GM19238 (cell line): ENCODE results near the gene ST7.
"Not testable (repeated sequence)": the region's sequence is repeated elsewhere in the genome, so short reads cannot be mapped to it uniquely, and the experiment has no call there.

ENCODE experiments used
- DNase-seq: peaks from one replicate; pipeline ENCODE4 v3.0.0; 2011; ENCODE audit warnings: low spot score; ENCODE audit not compliant: insufficient read length

ST7 gene

DNA sequence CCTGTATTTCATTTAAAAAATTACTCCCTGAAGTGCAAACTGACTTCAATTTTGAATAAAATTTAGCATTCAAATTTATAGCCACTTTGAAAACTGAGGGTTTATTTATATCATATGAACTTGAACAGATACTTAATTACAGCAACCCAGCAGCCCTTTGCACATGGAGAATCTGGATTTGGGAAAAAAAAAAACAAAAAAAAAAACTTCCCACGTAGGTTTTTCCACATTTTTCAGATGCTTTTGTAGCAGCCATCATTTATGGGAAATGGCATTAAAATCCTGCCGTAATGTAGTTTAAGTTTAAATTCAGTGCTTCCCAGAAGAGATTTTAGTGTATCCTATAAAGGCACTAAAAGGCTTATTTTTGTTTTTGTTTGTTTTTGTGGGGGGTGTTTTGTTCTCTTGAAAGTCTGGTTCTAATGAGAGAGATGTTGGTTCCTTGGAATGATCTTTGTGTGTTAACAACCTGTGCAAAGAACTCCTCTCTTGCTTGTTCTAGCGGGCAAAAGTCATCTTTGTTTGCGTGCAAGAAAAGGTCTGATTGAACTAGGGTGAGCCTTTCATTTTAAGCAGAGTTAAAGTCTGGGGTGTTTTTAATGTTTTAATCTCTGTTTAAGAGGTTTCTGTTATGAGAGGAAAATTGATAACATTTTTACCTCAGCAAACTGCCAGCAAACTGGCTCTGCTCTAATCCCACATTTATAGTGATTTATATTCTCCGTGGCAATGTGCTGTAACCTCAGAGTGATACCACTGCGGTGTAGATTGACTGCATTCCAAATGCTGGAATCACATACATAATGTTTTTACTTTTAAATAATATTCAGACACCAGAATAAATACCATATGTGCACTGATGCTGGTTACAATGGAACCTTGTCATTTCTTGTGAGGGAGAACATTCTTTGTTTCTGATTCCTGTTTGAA is 264.1 kb downstream of the ST7 start:
- no peak for DNase-seq

DNA sequence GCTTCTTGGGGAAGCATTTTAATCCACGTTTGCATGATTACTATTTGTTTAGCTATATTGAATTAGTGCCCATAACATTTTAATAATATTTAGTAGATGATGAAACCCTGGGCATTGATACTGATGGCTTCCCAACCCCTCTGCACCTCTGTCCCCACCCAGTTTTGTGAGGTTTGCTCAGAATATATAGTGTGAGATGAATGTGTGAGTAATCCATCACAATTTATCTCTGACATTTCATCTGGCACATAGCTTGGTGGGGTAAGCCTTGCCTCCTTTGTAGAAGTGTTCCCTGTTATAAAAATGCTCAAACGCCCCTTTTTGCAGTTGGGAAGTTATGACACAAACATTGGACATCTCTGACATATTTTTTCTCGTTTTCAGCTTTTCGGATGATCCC is 265.4 kb downstream of the ST7 start:
- DNase-seq: no peak

DNA sequence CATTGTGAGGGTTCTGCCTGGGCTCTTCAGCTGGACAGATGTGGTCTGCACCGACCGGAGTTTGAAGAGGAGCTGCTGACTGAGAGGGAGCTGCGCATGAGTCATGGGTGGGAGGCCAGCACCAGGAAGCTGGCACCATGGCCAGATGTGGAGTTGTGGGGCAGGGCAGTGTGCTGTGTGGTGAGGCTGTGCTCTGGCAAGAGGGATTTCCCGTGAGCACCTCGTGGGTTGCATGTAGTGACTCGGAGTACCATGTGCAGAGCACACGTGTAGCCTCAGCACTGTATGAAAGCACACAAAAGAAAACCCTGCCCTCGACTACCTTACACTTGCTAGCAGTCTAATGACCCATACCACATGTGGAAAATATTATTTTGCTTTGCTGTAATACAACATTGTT is 266.2 kb downstream of the ST7 start:
- no peak for DNase-seq

DNA sequence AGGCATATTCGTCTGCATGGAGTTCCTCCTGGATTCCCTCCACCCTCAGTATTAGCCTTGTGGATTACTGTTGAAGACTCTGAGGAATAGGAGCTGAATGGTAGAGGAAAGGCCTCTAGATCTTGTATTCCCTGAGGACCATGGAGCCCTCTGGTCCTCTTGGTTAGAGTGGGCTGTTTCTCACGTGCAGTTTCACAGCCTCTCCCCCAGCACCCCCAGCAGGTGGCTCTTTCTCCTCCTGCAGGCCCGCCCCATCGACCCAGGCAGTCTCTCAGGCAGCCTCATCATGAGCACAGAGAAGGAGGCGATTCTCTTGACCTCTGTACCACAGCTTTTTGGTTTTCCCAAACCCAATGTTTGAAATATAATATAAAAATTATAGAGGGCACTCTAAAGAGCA is 267.5 kb downstream of the ST7 start:
- DNase-seq: no peak

DNA sequence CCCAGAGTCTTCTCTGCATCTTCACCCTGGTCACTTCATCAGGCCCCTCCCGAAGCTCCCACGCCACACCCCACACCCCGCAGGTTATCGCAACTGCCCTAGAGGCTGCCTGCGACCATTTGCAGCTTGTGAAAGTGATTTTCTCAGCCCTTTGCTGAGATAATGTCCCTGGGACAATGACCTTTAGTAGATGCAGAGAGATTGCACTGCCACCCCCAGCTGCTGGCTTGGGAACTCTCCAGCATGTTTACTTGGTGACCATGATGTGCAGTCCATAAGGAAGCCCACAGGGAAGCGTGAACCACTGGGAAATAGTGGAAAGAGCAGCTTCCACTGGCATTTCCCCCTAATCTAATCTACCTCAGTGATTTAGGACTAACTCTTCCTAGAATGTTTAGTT is 272.2 kb downstream of the ST7 start:
- DNase-seq: no peak

DNA sequence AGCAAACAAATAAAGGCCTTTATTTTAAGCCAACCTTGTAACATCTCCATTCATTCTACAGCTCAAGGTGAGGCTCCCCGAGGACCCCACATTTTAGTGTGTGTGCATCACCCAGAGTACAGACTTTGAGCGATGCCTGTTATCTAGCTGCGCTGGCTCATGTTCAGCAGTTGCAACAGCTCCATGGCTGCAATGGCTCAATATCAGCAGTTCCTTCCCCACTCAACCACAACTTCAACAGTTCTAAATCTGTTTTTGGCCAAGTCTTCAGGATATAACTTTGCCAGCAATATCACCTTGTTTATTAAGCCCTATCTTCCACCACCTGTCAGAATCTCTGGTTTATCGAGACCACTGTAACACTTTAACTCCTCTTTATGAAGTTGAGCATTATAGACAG is 273.8 kb downstream of the ST7 start:
- DNase-seq: no peak

DNA sequence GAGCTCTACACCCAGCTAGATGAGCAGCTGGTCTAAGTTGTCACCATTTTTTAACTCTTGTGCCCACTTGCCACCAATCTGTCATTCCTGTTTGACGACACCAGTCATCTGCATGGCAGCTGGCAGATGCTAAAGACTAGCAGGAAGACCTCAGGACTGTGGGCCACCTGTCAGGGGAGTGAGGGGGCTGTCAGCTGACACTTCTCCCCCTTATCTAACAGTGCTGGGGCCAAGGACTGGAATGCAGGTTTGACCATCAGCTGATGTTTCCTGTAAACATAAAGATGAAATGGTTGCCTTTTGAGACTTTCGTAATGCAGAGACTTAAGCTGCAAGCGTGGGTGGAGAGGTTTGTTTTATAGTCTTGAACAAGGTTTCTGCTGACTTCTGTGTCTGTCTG is 276.0 kb downstream of the ST7 start:
- no peak for DNase-seq

DNA sequence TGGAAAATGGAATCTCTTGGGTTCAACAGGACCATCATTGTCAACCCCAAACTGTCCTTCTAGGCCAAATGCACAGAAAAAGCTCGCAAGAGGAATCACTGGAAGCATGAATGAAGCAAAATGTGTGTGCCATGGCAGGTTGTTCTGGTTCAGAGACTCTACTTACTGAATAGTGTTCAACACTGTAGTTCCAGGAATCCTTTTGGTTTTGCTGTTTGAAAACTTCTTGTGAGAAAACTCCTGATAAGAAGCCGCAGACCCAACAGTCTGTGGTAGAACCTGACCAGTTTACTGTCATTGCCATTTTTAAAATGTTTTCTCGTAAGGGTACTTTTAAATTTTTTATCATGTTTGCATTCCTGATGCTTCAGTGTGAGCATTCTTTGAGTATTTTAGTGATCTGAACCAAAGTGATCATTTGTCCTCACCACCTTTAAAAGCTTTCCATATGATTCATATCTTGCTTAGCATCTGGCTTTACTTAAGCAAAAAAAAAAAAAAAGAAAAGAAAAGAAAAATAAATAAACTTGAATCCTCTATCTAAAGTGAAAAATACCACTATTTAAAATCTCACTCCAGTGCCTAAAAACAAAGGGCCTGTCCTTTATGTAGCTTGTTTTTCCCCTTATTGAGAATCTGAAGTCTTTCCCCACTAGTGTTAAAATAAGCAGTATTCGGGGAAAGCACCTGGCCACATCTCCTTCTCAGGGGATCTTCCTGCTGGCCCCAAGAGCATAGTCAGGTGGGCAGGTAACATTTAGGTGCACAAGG is 277.2 kb downstream of the ST7 start:
- DNase-seq: no peak

DNA sequence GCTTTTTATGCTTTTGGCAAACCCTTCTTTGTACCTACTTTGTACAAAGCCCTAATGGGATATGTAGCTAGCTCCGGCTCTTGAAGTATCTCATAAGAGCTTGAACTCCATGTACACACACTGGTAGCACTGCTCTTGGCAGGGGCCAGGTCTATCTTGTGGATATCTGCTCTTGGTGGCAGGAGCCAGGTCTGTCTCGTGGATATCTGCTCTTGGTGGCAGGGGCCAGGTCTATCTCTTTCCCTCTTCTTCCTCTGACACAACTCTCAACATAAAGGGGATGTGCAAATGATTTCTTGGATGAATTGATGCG is 277.7 kb downstream of the ST7 start:
- DNase-seq: no peak

DNA sequence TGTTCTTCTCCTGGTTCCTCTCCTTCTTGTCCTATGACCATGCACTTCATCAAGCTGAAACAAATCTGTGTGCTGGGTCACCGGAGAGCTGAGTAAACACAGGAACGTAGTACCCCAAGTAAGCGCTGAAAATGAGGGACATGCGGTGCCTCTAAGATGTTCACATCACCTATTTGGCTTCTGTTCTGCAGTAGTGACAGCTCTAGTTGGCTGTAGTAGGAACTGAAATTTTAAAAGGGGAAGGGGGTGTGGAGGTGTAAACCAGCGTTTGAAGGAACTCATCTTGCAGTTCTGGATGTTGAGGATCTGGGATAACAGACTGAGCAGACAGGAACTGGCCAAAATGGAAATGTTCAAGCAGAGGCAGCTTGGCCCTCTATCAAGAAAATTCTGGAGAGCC is 284.3 kb downstream of the ST7 start:
- DNase-seq: no peak

DNA sequence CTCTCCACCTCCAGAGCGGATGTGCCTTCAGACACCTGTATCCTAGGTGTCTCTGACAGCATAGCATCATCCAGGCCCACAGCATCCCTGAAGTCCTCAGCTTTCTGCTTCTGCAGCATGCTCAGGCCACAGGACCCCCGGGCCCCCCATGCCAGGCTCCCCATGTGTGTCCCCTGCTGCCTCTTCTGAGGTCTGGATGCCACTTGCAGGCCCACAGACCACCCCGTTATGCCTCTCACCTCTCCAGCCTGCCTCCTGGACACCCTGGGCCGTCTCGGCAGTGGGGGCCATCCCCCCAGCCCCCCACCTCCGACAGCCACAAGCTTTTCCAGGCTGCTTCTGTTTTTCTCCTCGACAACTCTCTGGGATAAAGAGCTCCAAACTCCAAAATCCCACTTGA is 285.2 kb downstream of the ST7 start:
- no peak for DNase-seq

DNA sequence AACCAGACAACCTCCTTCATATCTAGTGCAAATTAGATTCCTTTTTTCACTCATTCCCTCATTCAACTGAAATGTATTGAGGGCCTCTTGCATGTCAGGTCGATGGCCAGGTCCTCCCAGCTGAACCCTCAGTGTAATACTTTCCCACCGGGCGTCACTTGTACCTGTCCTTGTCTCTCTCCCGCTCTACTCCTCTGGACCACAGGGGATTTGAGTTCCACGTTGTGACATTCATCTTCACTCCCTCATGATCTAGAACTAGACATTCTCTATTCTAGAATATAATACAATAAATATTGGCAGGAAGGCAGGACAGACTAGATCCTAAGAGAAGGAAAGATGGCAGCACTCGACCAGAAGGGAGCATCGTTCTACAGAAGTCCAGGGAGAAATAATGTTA is 285.6 kb downstream of the ST7 start:
- DNase-seq: no peak

DNA sequence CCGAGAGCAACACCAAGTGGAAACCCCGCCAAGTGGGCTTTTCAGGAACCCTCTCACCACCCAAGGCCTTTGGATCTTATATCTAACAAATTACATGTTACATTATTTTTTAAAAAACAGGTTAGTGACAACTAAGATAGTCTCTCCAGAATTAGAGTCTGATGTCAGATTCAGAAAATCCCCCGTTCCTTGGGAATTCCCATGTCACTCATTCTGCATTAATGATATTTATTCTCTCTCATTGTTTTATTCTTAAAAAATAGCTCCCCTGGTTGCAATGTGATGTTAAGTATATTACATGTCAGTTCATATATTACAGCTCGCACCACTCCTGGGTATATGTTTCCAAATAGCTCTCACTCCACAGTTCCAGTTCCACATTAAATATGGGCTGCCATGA is 287.8 kb downstream of the ST7 start:
- no peak for DNase-seq

DNA sequence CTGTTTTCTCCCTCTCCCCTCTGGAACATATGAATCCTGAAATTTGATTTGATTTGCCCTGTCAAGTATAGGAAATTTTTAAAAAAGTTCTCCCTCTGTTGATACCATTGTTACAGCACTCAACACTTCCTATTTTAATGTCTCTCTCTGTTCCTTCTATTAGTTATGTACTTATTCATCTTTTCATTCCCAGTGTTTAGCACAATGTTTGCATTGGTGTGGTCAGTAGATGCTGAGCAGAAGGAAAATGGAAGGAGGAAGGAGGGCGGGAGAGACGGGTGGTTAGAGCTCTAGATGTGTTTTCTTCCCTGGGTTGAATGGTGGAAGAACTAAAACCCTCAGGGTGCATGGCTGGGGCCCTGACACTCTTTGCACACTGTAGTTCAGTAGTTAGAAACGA is 290.1 kb downstream of the ST7 start:
- DNase-seq: no peak

DNA sequence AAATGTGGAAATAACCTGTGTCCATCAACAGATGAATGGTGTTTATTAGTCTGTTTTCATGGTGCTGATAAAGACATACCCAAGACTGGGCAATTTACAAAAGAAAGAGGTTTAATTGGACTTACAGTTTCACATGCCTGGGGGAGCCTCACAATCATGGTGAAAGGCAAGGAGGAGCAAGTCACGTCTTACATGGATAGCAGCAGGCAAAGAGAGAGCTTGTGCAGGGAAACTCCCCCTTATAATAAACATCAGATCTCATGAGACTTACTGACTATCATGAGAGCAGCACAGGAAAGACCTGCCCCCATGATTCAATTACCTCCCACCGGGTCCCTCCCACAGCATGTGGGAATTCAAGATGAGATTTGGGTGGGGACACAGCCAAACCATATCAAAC is 292.4 kb downstream of the ST7 start:
- not testable (repeated sequence) for DNase-seq

DNA sequence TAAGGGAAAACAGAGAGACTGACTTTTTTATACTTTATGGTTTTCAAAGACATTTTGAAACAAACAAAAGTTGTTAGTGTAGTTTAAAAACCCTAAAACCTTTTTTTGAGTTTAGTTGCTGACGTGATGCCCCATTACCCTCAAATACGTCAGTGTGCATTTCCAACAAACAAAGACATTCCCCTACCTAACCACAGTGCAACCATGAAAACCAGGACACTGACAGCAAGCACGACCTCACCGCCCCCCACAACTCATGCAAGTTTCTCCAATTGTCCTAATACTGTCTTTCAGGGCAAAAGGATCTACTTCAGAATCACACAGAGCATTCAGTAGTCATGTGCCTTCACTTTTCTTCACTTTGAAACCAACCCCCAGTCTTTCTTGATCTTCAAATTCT is 294.5 kb downstream of the ST7 start:
- no peak for DNase-seq

DNA sequence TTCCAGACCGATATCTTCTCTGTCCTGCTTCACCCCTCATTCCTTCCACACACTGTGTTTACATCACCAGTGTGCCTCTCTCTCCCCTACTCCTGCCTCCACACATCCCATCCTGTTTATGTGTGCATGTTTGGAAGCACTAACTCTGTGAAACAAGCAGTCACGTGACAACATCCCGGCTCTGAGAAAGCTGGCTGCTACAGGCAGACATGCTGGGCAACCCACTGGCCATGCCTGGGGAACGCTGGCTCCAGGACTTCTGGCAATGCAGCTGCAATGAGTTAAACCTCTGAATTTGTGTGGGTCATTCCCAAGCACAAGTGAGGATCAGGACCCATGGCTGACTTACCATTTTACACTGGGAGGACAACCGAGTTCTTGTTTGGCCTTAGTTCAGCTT is 295.5 kb downstream of the ST7 start:
- DNase-seq: no peak

DNA sequence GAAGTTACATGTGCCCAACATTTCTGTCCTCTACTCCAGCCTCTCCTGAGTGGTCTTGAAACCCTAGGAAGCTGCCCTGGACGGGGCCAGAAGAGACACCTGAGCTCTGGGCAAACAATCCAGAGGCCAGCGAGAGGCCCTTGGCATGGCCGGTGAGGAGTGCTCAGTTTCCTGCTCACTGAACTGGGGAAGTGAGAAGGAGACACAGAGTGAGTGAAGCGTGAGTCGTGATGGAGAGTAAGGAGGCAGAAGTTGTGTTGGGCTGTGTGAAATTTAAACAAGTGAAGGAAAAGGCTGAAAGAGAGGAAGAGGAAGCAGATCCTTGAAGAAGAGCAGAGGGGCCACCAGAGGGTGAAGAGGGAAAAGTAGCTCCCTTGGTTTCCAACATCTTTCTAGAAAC is 296.4 kb downstream of the ST7 start:
- DNase-seq: no peak

DNA sequence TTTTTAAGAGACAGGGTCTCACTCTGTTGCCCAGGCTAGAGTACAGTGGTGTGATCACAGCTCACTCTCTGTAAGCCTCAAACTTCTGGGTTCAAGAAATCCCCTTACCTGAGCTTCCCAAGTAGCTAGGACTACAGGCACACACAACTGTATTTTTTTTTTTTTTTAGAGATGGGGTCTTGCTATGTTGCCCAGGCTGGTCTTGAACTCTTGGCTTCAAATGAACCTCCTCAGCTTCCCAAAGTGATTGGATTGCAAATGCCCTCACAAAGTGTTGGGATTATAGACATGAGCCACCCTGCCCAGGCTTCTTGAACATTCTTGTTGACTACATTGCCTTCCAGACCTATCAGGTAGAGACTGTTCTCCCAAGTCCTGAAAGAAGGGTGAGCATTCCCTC is 296.9 kb downstream of the ST7 start:
- DNase-seq: no peak

DNA sequence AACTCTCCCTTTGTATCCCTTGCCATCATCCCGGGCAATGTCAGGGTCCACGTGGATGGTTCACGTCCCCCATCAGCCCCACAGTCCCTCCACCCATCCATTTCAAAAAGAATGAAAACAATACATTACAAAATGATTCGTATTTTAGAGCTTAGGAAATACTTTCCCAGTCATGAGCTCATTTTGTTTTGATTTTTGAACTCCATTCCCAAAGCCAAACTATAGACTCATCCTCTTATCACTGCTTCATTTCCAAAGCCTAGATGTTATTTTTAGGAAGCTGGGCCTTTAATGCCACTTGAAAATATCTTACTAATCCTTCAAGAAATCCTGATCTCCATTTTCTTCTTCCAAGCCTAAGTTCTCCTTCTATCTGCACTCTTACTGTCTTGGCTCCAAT is 297.5 kb downstream of the ST7 start:
- no peak for DNase-seq

DNA sequence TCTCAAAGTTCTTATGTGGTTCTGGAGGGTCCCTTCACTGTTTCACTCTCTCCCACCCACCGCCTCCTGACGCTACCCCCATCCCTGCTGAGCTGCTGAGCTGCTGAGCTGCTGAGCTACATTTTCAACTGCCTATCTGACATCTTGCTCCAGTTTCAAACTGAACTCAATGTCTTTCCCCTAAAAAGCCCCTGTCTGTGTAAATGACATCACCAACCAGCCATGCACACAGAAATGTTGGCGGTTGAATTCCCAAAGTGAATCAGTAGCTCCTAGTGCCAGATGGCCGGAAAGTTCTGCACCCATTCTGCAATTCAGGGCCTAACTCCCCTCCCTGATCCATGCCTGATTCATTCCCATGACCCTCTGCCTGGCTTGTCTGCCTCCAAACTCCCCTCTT is 298.4 kb downstream of the ST7 start:
- DNase-seq: no peak

DNA sequence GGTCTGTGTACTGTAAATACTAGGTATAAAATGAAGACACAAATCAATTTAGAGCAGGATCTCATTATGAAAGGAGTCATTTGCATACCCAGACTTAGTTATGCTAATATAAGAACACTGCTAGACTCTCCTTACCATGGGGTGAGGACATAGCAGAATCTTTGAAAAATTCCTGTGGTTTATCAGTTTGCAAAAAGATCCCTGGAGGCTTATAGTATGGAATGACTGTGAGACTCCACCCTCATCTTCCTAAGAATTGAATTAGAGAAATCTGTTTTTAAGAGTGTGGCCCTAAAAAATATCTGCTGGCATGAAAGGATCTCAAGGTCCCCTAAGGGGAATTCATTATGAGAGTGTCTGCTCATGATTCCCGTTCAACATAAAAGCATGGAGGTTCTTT is 306.3 kb downstream of the ST7 start:
- DNase-seq: no peak

DNA sequence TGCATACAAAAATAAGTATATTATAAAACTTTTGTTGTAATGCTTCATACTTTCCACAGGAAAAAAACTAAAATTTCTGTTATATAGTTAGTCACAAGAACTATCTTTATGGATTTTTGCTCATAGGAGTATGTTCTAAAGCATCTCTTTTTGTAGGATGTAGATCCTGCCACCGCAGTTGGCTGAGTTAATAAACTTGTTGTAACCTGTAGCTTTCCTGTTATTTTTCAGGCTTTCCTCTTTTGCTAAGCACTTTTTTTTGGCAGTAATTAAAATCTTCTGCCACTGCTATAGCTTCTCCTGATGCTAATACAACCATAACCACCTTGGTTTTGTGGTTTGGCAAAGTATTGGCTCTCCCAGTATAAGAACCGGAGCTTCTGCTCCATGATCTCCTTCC is 309.2 kb downstream of the ST7 start:
- DNase-seq: no peak
